ENCODE data around the gene DDOST. TPM values are rescaled to one million over a fixed set of nuclear protein-coding genes. Genes with fewer than 3 reads are reported as not detected.

DDOST gene
- polyA plus RNA-seq, 2 of the 4 experiments (the other 2 are of a cell fraction): 158 to 231 TPM

- TF ChIP-seq, protein P1, sequence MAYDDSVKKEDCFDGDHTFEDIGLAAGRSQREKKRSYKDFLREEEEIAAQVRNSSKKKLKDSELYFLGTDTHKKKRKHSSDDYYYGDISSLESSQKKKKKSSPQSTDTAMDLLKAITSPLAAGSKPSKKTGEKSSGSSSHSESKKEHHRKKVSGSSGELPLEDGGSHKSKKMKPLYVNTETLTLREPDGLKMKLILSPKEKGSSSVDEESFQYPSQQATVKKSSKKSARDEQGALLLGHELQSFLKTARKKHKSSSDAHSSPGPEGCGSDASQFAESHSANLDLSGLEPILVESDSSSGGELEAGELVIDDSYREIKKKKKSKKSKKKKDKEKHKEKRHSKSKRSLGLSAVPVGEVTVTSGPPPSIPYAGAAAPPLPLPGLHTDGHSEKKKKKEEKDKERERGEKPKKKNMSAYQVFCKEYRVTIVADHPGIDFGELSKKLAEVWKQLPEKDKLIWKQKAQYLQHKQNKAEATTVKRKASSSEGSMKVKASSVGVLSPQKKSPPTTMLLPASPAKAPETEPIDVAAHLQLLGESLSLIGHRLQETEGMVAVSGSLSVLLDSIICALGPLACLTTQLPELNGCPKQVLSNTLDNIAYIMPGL (CRISPR knock-in tag; IDR thresholded peaks at IDR 0.05; ENCODE audit: borderline replicate concordance): no peak
- TF ChIP-seq KDM5A (IDR thresholded peaks at IDR 0.05) (no peak), ESRRA (IDR thresholded peaks at IDR 0.05; ENCODE audit: borderline replicate concordance, low read length) (no peak), ZFP36 (IDR thresholded peaks at IDR 0.05; ENCODE audit: borderline replicate concordance, partially characterized antibody) (no peak)
Measured at GRCh38 chr1:20672265-20672632, 11.1 kb upstream of the DDOST start (continued).

DNA sequence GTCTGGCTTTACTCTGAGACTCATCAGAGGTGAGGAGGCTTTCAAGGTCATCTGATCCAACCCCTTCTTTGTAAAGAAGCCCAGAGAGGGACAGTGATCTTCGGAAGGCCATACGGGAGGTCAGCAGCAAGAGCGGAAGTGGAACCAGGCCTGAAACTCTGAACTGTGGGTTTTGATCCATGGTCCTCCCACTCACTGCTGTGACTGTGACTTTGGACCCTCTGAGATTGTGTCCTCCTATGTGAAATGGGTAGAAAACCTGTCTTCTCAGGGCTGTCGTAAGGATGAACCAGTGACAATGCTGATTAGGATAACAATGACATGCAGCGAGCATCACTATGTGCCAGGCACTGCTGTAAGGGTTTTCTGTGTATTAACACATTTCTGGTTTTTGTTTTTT lies 9.8 kb upstream of the DDOST start:
- Histone ChIP-seq H3K4me2 (no peak overlapping the region), H3K4me1 (no peaks in the 10 kb centered on the region), H3K9me3 (no peaks in the 10 kb centered on the region), H3K27ac (no peak overlapping the region), H3K4me3 (no peak overlapping the region)
- no peak for DNase-seq (ENCODE audit: low read depth in 1 of 2, low spot score in 1 of 2)
- ChIA-PET POLR2A (no interaction called here), CTCF (no interaction called here)
- TF ChIP-seq KDM5A (IDR thresholded peaks at IDR 0.05) (no peak), RFX5 (IDR thresholded peaks at IDR 0.05) (no peak), JUNB (IDR thresholded peaks at IDR 0.05) (no peak), ZC3H11A (IDR thresholded peaks at IDR 0.05) (no peak), HDAC2 (IDR thresholded peaks at IDR 0.05) (no peak), FOXS1 (CRISPR knock-in tag; IDR thresholded peaks at IDR 0.05) (no peak), TFCP2L1 (CRISPR knock-in tag; IDR thresholded peaks at IDR 0.05) (no peak), POLR2AphosphoS2 (conservative IDR thresholded peaks at IDR 0.05; ENCODE audit: low read length) (no peak), HEYL (CRISPR knock-in tag; IDR thresholded peaks at IDR 0.05) (no peak), FOSL2 (IDR thresholded peaks at IDR 0.05) (no peak), FOSL2 (CRISPR knock-in tag; IDR thresholded peaks at IDR 0.05) (no peak), JUN (IDR thresholded peaks at IDR 0.05) (no peak), RCOR1 (IDR thresholded peaks at IDR 0.05; ENCODE audit: low read depth, low read length) (no peak), EP300 (IDR thresholded peaks at IDR 0.05) (no peak), ESRRA (IDR thresholded peaks at IDR 0.05; ENCODE audit: borderline replicate concordance, low read length) (no peak), REST (IDR thresholded peaks at IDR 0.05) (no peak), HOXB13 (CRISPR knock-in tag; IDR thresholded peaks at IDR 0.05; ENCODE audit: low read depth) (no peak)
- TF ChIP-seq, protein P2, sequence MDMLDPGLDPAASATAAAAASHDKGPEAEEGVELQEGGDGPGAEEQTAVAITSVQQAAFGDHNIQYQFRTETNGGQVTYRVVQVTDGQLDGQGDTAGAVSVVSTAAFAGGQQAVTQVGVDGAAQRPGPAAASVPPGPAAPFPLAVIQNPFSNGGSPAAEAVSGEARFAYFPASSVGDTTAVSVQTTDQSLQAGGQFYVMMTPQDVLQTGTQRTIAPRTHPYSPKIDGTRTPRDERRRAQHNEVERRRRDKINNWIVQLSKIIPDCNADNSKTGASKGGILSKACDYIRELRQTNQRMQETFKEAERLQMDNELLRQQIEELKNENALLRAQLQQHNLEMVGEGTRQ (IDR thresholded peaks at IDR 0.05): no peak
- TF ChIP-seq, protein P3, sequence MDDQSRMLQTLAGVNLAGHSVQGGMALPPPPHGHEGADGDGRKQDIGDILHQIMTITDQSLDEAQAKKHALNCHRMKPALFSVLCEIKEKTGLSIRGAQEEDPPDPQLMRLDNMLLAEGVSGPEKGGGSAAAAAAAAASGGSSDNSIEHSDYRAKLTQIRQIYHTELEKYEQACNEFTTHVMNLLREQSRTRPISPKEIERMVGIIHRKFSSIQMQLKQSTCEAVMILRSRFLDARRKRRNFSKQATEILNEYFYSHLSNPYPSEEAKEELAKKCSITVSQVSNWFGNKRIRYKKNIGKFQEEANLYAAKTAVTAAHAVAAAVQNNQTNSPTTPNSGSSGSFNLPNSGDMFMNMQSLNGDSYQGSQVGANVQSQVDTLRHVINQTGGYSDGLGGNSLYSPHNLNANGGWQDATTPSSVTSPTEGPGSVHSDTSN (IDR thresholded peaks at IDR 0.05): no peak
- TF ChIP-seq, protein P4, sequence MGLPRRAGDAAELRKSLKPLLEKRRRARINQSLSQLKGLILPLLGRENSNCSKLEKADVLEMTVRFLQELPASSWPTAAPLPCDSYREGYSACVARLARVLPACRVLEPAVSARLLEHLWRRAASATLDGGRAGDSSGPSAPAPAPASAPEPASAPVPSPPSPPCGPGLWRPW (IDR thresholded peaks at IDR 0.05): no peak
- WGBS (ENCODE audit: missing lambda C conversion rate): 90% methylated on average over 5 of the region's 5 CpGs
- no peak for FAIRE-seq
- ATAC-seq: no peak

Measured in A549 (cell line).